ENCODE measurements around the gene DNAH17. TPM values are rescaled to one million over a fixed set of nuclear protein-coding genes. Genes with fewer than 3 reads are reported as not detected.
A peak's percentile ranks its signal among the peaks of the same experiment; 100 is the strongest.

The DNAH17 gene
- total and polyA plus RNA-seq, 2 of the 13 experiments (the other 11 are each of a cell fraction or from before 2014, with no cell fraction given), result 0.86 to 1.6 TPM

- TF ChIP-seq ZBTB49 (CRISPR knock-in tag; IDR thresholded peaks at IDR 0.05; ENCODE audit: borderline replicate concordance), result no peak
- no peak for TF ChIP-seq ZNF570 (CRISPR knock-in tag; IDR thresholded peaks at IDR 0.05; ENCODE audit: borderline replicate concordance)
- no peak for TF ChIP-seq CCAR2 (optimal IDR thresholded peaks at IDR 0.05; ENCODE audit: low read depth, low read length)
- no peak for TF ChIP-seq MBD4 (IDR thresholded peaks at IDR 0.05; ENCODE audit: borderline replicate concordance, low read length)
- 0 out of 2 replicates have a peak, but pooled peaks have one; percentile 24 for TF ChIP-seq FOXP4 (CRISPR knock-in tag; IDR thresholded peaks at IDR 0.05)
- TF ChIP-seq NFYB (CRISPR knock-in tag; IDR thresholded peaks at IDR 0.05), result no peak
- TF ChIP-seq DZIP1 (CRISPR knock-in tag; IDR thresholded peaks at IDR 0.05), result no peak
- TF ChIP-seq RARA (CRISPR knock-in tag; IDR thresholded peaks at IDR 0.05), result peak; percentile 55; the same call in 1 of the 2 replicates
- no peak for TF ChIP-seq ZNF18 (CRISPR knock-in tag; IDR thresholded peaks at IDR 0.05; ENCODE audit: insufficient replicate concordance)
- TF ChIP-seq MZF1 (CRISPR knock-in tag; IDR thresholded peaks at IDR 0.05; ENCODE audit: borderline replicate concordance), result no peak
- TF ChIP-seq CEBPG (CRISPR knock-in tag; IDR thresholded peaks at IDR 0.05), result peak; percentile 92
- 0 out of 2 replicates have a peak, but pooled peaks have one; percentile 38 for TF ChIP-seq MAFG (CRISPR knock-in tag; IDR thresholded peaks at IDR 0.05)
- TF ChIP-seq ZNF367 (CRISPR knock-in tag; IDR thresholded peaks at IDR 0.05; ENCODE audit: borderline replicate concordance), result no peak
- TF ChIP-seq MAFF (IDR thresholded peaks at IDR 0.05; ENCODE audit: low read depth, low read length), result peak; percentile 89
- peak; percentile 9; the same call in 1 of the 2 replicates for TF ChIP-seq KMT2A (CRISPR knock-in tag; IDR thresholded peaks at IDR 0.05)
- peak; percentile 23 for TF ChIP-seq ELF1 (CRISPR knock-in tag; IDR thresholded peaks at IDR 0.05)
- peak; percentile 63; the same call in 1 of the 2 replicates for TF ChIP-seq ZNF749 (CRISPR knock-in tag; IDR thresholded peaks at IDR 0.05; ENCODE audit: borderline replicate concordance)
- no peak for TF ChIP-seq CSRNP2 (CRISPR knock-in tag; conservative IDR thresholded peaks at IDR 0.05; ENCODE audit: low read depth)
- TF ChIP-seq BCL6 (CRISPR knock-in tag; IDR thresholded peaks at IDR 0.05), result peak; percentile 59
These were observed 201.6 kb downstream of the DNAH17 start (continued) for GRCh38 chr17:78375401-78376151.

All from HepG2 (cell line).